LNCAP (cell line): ENCODE results near the gene UBE2M.

Experiments used
- CTCF ChIP-seq: fragments of 450-650 bp; IDR thresholded peaks from 2 replicates; pipeline ENCODE4 v1.5.1; 2017; ENCODE audit warnings: mild to moderate bottlenecking

Gene UBE2M

DNA sequence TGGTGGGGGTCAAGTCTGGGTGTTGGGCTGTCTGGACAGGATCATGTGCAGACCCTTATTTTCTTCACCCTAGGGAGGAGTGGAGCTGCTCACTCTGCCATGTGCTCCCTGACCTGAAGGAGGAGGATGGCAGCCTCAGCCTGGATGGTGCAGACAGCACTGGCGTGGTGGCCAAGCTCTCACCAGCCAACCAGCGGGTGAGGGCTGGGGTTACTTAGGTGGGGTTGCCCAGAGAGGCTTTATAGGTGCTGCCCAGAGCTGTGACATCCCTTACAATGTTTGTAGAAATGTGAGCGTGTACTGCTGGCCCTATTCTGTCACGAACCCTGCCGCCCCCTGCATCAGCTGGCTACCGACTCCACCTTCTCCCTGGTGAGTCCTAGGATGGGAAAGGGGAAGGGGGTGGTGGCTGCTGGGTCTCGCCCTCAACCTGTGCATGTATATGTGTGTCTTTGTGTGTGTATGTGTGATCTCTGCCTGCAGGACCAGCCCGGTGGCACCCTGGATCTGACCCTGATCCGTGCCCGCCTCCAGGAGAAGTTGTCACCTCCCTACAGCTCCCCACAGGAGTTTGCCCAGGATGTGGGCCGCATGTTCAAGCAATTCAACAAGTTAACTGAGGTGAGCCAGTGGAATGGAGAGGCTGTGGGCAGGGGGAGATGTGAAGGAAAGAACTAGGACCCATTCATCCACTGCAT, 8.6 kb downstream of the UBE2M start:
- no peak for TF ChIP-seq CTCF

DNA sequence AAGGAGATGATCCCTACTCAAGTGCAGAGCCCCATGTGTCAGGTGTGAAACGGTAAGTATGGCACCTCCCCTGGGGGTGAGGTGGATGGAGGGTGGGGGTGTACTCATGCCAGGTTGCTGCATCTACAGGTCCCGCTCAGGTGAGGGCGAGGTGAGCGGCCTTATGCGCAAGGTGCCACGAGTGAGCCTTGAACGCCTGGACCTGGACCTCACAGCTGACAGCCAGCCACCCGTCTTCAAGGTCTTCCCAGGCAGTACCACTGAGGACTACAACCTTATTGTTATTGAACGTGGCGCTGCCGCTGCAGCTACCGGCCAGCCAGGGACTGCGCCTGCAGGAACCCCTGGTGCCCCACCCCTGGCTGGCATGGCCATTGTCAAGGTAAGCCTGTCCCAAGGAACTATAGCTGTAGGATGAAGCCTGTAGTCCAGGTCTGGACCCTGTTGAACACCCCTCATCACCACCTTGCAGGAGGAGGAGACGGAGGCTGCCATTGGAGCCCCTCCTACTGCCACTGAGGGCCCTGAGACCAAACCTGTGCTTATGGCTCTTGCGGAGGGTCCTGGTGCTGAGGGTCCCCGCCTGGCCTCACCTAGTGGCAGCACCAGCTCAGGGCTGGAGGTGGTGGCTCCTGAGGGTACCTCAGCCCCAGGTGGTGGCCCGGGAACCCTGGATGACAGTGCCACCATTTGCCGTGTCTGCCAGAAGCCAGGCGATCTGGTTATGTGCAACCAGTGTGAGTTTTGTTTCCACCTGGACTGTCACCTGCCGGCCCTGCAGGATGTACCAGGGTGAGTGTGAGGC, 9.3 kb downstream of the UBE2M start:
- no peak for TF ChIP-seq CTCF

DNA sequence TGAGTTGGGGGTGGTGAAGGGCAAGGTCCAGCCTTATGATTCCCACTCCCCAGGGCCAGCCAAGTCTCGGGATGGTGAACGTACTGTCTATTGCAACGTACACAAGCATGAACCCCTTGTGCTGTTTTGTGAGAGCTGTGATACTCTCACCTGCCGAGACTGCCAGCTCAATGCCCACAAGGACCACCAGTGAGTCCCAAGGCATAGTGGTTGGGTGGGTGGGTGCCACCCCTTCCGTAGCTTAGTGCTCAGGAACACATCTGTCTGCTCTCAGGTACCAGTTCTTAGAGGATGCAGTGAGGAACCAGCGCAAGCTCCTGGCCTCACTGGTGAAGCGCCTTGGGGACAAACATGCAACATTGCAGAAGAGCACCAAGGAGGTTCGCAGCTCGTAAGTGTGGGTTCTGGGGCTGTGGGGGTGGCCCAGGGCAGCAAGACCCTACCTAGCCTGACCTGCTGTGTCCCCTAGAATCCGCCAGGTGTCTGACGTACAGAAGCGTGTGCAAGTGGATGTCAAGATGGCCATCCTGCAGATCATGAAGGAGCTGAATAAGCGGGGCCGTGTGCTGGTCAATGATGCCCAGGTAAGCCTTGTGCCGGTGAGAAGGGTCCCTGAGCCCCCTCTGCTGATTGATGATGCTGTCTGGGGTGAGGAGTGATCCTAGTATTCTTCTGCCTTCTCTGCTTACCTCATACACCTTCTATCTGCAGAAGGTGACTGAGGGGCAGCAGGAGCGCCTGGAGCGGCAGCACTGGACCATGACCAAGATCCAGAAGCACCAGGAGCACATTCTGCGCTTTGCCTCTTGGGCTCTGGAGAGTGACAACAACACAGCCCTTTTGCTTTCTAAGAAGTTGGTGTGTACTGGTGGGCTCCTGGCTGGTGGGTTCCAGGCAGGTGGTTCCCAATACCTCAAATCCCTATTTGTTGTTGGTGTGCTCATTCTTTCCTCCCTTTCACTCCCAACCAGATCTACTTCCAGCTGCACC, 10.8 kb downstream of the UBE2M start:
- no peak for TF ChIP-seq CTCF

- TF ChIP-seq CTCF: no peak
These were observed 12.3 kb downstream of the UBE2M start for GRCh38 chr19:58546019-58546530.

GRCh38 chr19:58545286-58546018, 13.0 kb downstream of the UBE2M start:
- TF ChIP-seq CTCF: no peak

DNA sequence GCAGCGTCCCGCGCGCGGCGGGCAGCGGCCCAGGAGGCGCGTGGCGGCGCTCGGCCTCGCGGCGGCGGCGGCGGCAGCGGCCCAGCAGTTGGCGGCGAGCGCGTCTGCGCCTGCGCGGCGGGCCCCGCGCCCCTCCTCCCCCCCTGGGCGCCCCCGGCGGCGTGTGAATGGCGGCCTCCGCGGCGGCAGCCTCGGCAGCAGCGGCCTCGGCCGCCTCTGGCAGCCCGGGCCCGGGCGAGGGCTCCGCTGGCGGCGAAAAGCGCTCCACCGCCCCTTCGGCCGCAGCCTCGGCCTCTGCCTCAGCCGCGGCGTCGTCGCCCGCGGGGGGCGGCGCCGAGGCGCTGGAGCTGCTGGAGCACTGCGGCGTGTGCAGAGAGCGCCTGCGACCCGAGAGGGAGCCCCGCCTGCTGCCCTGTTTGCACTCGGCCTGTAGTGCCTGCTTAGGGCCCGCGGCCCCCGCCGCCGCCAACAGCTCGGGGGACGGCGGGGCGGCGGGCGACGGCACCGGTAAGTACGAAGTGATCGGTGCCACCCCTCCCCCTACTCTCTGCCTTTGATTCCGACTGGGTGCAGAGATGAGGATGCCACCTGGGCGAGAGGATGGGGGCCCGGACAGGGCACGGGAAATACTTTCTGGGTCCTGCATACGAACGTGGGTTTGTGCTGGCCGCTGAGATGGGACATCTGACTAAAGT, 13.7 kb downstream of the UBE2M start:
- no peak for TF ChIP-seq CTCF
